Uterus (tissue), 2 donors: Measurements from ENCODE around the gene TRAPPC6A.

ENCODE experiments used
- CTCF ChIP-seq, 4 experiments: fragments of 200-600 bp in 2 of 4; fragments of 450-650 bp in 2 of 4; sonication (generic) in 2 of 4; IDR thresholded peaks; one replicate each; pipeline ENCODE4 v1.5.1; 2016 to 2019; ENCODE audit warnings: antibody characterized with exemption in 4 of 4, mild to moderate bottlenecking in 2 of 4, moderate library complexity in 1 of 4
- POLR2A ChIP-seq, 2 donors: fragments of 450-650 bp; IDR thresholded peaks; one replicate each; pipeline ENCODE4 v1.6.1; 2016; ENCODE audit warnings: antibody characterized with exemption in 2 of 2, mild to moderate bottlenecking in 1 of 2, moderate library complexity in 1 of 2

- TF ChIP-seq CTCF (IDR thresholded peaks at IDR 0.05) (no peak), POLR2A (IDR thresholded peaks at IDR 0.05) (no peak)
Measured at GRCh38 chr19:45170146-45171106, 7.6 kb downstream of the TRAPPC6A start.
